AG09309 (cell line): Measurements from ENCODE around the gene SLC22A7.

Source experiments
- DNase-seq: peaks from one replicate; pipeline ENCODE4 v3.0.0-alpha.2; 2010; ENCODE audit warnings: low read depth
- H3K4me3 ChIP-seq: 2 replicates; pipeline ENCODE4 v1.5.1; 2011; ENCODE audit warnings: mild to moderate bottlenecking, low read depth, low read length, moderate library complexity; ENCODE audit not compliant: control insufficient read depth
- TF ChIP-seq, protein P1 (sequence below): IDR thresholded peaks from 2 replicates; pipeline ENCODE4 v1.5.1; 2011; ENCODE audit warnings: mild to moderate bottlenecking, low read depth, low read length, inconsistent platforms; ENCODE audit not compliant: insufficient read depth, control insufficient read depth; ENCODE audit errors: missing control alignments

Gene SLC22A7

GRCh38 chr6:43255408-43256054 lies 42.5 kb upstream of the SLC22A7 start:
- TF ChIP-seq, protein P1, sequence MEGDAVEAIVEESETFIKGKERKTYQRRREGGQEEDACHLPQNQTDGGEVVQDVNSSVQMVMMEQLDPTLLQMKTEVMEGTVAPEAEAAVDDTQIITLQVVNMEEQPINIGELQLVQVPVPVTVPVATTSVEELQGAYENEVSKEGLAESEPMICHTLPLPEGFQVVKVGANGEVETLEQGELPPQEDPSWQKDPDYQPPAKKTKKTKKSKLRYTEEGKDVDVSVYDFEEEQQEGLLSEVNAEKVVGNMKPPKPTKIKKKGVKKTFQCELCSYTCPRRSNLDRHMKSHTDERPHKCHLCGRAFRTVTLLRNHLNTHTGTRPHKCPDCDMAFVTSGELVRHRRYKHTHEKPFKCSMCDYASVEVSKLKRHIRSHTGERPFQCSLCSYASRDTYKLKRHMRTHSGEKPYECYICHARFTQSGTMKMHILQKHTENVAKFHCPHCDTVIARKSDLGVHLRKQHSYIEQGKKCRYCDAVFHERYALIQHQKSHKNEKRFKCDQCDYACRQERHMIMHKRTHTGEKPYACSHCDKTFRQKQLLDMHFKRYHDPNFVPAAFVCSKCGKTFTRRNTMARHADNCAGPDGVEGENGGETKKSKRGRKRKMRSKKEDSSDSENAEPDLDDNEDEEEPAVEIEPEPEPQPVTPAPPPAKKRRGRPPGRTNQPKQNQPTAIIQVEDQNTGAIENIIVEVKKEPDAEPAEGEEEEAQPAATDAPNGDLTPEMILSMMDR: no peak
- DNase-seq: no peak
- no peak overlapping the region for H3K4me3 ChIP-seq

DNA sequence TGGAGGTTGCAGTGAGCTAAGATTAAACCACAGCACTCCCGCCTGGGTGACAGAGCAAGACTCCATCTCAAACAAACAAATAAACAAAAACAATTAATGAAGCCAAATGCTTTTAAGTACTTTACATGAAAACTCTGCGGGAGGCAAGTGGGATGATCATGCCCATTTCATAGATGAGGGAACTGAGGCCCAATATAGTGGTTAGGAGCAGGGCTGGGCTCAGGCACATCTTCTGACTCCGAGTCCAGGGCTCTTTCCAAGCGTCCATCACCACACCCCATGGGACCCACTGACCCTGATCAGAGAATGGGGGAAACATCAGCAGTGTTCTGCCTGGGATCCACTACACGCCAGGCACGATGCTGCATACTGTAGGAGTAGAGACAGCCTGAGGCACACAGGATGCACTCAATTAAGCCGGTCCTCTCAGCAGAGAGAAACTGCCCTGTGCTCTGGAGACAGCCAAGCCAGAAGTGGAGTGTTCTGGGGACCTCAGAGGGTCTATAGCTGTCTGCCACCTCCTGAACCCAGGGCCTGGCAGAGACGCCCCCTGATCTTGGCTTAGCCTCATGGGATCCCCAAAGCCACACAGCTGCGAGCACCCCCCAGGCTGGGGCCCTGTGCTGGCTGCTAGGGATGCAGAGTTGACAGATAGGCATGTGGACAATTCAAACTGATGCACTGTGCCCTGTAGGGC lies 41.2 kb upstream of the SLC22A7 start:
- no peak overlapping the region for H3K4me3 ChIP-seq
- TF ChIP-seq, protein P1: no peak
- DNase-seq: no peak

- DNase-seq: no peak
- H3K4me3 ChIP-seq: no peak overlapping the region
- TF ChIP-seq, protein P1: no peak
Measured at GRCh38 chr6:43257367-43258145, 40.5 kb upstream of the SLC22A7 start.

- H3K4me3 ChIP-seq: no peak overlapping the region
- DNase-seq: no peak
- TF ChIP-seq, protein P1: no peak
Measured at GRCh38 chr6:43258180-43258579, 39.9 kb upstream of the SLC22A7 start.

- no peak for DNase-seq
- H3K4me3 ChIP-seq: no peak overlapping the region
- TF ChIP-seq, protein P1: no peak
Measured at GRCh38 chr6:43258807-43259686, 39.0 kb upstream of the SLC22A7 start.

GRCh38 chr6:43260791-43261190 lies 37.3 kb upstream of the SLC22A7 start:
- TF ChIP-seq, protein P1: no peak
- H3K4me3 ChIP-seq: no peak overlapping the region
- no peak for DNase-seq
